GM13976 (cell line): ENCODE results near the gene TAF4.
"Not testable (repeated sequence)": the region's sequence is repeated elsewhere in the genome, so short reads cannot be mapped to it uniquely, and the experiment has no call there.

Source experiments
- DNase-seq: peaks from one replicate; pipeline ENCODE4 v3.0.0; 2012; ENCODE audit warnings: low spot score
- in situ Hi-C: fragments of 300-500 bp; cut with MboI; formaldehyde crosslinking; loops from one replicate; pipeline ENCODE4 v1.12.0; 2022; ENCODE audit warnings: low sequenced_read_pairs, mixed read lengths, inconsistent platforms; ENCODE audit not compliant: unreplicated experiment
- TF ChIP-seq, protein P1 (sequence below): IDR thresholded peaks from 2 replicates; pipeline ENCODE4 v1.5.1; 2012; ENCODE audit warnings: borderline replicate concordance, mild to moderate bottlenecking; ENCODE audit not compliant: insufficient read depth; ENCODE audit errors: extremely low read depth, missing control alignments, control extremely low read depth

TAF4 gene

DNA sequence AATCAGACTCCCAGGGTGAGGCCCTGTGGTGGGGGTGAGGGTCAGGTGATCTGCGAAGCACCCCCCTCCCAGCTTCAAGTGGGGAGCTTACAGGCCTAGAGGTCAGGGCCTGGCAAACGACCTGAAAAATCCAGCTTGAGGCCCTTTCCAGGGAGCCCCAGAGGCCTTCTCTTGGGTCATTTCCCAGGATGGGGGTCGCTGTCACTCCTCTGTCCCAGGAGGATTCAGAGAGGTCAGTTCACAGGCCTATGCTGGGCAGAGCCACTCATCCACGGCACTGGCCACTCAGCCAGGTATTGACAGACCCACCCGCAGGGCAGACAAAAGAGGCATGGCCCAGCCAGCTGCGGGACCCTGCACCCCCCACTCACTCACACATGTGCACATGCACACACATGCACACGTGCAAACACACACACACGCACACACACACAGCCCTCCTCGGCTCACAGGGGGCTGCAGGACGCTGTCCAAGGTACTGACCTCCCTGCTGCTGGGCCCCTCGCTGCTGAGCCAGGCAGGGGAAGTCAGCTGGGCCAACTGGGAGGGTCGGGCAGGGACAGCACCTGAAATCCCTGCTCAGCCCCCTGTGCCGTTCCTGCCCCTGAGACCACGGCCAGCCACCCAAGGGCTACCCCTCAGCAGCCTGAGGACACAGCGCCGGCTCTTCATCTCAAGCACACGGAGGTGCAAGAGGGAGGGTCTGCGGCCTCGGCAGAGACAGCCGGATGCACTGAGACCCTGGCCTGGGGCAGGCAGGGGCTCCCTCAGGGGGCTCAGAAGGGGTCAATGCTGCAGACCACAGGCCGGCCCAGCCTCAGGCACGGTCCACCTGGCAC is 113.8 kb downstream of the TAF4 start:
- in situ Hi-C loops: no loop called here
- no peak for DNase-seq
- TF ChIP-seq, protein P1, sequence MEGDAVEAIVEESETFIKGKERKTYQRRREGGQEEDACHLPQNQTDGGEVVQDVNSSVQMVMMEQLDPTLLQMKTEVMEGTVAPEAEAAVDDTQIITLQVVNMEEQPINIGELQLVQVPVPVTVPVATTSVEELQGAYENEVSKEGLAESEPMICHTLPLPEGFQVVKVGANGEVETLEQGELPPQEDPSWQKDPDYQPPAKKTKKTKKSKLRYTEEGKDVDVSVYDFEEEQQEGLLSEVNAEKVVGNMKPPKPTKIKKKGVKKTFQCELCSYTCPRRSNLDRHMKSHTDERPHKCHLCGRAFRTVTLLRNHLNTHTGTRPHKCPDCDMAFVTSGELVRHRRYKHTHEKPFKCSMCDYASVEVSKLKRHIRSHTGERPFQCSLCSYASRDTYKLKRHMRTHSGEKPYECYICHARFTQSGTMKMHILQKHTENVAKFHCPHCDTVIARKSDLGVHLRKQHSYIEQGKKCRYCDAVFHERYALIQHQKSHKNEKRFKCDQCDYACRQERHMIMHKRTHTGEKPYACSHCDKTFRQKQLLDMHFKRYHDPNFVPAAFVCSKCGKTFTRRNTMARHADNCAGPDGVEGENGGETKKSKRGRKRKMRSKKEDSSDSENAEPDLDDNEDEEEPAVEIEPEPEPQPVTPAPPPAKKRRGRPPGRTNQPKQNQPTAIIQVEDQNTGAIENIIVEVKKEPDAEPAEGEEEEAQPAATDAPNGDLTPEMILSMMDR: no peak

DNA sequence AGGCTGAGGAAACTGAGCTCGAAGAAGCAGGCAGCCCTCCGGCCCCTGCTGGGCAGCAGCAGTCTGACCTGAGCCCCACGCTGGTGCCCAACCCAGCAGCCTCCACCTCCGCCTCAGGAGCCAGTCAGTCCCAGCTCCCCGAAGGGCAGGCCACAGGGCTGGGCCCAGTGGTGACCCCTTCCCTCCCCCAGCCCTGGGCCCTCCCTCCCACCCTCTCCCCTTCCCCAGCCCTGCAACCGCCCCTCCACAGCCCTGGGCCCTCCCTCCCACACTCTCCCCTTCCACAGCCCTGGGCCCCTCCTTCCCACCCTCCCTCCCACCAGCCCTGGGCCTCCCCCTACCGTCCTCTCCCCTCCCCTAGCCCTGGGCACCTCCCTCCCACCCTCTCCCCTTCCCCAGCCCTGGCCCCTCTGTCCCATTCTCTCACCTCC is 115.0 kb downstream of the TAF4 start:
- in situ Hi-C loops: no loop called here
- TF ChIP-seq, protein P1: no peak
- no peak for DNase-seq

DNA sequence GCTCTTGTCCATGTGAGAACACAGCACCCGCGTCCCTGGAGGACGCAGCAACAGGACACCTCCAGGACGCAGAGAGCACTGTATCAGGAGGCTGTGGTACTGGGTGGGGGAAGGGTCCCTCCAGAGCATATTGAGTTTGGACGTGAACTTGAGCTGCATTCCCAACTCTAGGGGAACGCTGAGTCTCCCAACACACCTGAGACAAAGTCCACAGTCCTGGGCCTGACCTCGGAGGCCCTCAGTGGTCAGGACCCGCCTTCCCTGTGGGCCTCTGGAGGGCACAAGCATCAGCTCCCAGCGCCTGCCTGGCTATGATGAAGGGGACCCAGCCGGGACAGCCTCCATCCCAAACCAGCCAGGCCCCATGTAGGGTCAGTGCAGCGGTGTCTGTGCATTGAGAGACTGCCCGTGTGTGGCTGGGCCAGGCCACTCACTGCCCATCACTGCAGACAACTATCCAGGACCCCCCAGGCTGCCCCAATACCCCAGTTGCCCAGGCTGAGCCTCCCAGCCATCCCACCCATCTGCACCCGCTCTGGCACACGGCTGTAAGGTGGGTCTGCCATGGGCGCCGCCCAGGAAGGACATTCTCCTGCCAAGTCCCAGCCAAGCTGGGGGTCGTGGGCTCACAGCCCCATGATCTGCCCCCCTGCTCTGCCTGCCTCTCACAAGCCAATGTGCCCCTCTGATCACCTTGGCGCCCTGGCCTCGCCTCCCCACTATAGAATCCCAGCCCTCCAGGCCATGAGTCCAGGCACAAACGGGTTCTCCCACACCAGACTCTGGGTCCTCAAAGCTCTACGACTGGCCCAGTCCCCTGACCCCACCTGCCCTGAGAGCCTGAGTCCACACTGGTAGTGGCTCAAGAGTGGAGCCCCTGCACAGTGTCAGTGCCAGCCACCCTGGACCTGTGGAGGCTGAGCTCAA is 115.7 kb downstream of the TAF4 start:
- DNase-seq: no peak
- TF ChIP-seq, protein P1: no peak
- in situ Hi-C loops: no loop called here

DNA sequence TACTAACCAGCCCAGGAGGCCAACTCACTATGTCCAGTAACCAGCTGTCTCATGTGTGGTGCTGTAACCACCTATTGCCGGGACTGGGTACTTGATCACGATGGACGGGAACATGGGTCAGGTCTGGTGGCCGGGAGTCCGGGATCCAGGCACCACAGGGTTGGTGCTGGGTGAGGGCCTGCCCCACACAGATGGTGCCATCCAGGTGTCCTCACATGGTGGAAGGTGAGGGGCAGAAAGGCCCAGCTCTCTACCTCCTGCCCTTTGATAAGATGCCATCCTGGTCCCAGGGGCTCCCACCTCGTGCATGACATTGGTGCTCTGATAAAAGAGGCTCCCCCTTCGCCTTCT is 116.3 kb downstream of the TAF4 start:
- TF ChIP-seq, protein P1: no peak
- no peak for DNase-seq
- in situ Hi-C loops: no loop called here

DNA sequence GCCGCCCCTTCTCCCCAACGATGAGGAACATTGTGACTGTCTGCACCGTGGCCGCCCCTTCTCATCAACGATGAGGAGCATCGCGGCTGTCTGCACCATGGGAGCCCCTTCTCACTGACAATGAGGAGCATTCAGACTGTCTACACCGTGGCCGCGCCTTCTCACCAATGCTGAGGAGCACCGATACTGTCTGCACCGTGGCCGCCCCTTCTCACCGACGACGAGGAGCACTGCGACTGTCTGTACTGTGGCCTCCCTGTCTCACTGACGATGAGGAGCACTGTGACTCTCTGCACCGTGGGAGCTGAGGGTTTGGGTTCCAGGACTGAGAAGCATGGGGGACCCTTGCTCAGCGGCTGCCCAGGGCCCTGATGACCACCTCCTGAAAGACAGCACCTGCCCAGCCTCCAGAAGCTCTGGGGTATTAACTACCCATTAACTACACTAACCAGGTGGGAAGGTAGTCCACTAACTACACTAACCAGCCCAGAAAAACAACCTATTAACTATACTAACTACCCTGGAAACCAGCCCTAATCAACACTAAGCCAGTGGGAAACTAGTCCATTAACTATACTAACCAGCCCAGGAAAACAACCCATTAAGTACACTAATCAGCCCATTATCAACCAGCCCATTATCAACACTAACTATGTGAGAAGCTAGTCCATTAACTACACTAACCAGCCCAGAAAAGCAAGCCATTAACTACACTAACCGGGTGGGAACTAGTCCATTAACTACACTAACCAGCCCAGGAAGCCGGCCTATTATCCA is 116.9 kb downstream of the TAF4 start:
- TF ChIP-seq, protein P1: no peak
- in situ Hi-C loops: no loop called here
- DNase-seq: no peak

DNA sequence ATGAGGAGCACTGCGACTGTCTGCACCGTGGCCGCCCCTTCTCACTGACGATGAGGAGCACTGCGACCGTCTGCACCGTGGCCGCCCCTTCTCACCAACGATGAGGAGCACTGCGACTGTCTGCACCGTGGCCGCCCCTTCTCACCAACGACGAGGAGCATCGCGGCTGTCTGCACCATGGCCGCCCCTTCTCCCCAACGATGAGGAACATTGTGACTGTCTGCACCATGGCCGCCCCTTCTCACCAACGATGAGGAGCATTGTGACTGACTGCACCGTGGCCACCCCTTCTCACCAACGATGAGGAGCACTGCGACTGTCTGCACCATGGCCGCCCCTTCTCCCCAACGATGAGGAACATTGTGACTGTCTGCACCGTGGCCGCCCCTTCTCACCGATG is 117.6 kb downstream of the TAF4 start:
- in situ Hi-C loops, DNase-seq: not testable (repeated sequence)

DNA sequence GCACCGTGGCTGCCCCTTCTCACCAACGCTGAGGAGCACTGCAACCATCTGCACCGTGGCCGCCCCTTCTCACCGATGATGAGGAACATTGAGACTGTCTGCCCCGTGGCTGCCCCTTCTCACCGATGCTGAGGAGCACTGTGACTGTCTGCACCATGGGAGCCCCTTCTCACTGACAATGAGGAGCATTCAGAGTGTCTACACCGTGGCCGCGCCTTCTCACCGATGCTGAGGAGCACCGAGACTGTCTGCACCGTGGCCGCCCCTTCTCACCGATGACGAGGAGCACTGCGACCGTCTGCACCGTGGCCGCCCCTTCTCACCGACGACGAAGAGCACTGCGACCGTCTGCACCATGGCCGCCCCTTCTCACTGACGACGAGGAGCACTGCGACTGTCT is 120.2 kb downstream of the TAF4 start:
- in situ Hi-C loops: not testable (repeated sequence)

DNA sequence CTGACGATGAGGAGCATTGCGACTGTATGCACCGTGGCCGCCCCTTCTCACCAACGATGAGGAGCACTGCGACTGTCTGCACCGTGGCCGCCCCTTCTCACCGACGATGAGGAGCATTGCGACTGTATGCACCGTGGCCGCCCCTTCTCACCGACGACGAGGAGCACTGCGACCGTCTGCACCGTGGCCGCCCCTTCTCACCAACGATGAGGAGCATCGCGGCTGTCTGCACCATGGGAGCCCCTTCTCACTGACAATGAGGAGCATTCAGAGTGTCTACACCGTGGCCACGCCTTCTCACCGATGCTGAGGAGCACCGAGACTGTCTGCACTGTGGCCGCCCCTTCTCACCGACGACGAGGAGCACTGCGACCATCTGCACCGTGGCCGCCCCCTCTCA is 120.7 kb downstream of the TAF4 start:
- DNase-seq, in situ Hi-C loops: not testable (repeated sequence)

More for the DNA sequence above, 120.2 kb downstream of the TAF4 start:
- not testable (repeated sequence) for DNase-seq
